ENCODE data around the gene RGL4.

DNA sequence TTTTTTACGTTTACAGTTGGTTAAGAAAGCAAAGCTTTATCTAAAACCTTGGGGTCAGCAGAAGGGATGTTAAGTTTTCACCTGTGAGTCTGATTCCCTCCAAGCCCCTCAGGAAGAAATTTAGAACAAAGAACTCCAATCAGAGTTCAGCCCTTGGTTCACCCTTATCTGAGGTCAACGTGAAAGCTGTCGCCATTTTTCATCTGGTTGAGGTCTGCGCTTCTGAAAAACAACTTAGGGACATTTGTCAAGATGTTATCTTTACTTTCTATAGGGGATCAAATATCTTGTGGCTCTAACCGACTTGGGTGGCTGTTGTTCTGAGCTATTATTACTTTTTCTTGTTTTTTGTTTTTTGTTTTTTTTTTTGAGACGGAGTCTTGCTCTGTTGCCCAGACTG is 30.0 kb downstream of the RGL4 start:
- TF ChIP-seq POLR2AphosphoS5 (IDR thresholded peaks at IDR 0.05; ENCODE audit: low read depth) (no peak), EZH2 (IDR thresholded peaks at IDR 0.05; ENCODE audit: low read depth, unreplicated experiment) (no peak), EZH2phosphoT487 (IDR thresholded peaks at IDR 0.05; ENCODE audit: unreplicated experiment) (no peak), JUNB (IDR thresholded peaks at IDR 0.05; ENCODE audit: unreplicated experiment) (no peak), CREB1 (CRISPR knock-in tag; IDR thresholded peaks at IDR 0.05; ENCODE audit: low read depth) (no peak), NANOG (IDR thresholded peaks at IDR 0.05; ENCODE audit: borderline replicate concordance) (no peak), ZNF331 (CRISPR knock-in tag; IDR thresholded peaks at IDR 0.05; ENCODE audit: low read depth) (no peak), ZNF114 (CRISPR knock-in tag; IDR thresholded peaks at IDR 0.05) (no peak), STAT1 (IDR thresholded peaks at IDR 0.05; ENCODE audit: unreplicated experiment) (no peak)
- TF ChIP-seq, protein P1, sequence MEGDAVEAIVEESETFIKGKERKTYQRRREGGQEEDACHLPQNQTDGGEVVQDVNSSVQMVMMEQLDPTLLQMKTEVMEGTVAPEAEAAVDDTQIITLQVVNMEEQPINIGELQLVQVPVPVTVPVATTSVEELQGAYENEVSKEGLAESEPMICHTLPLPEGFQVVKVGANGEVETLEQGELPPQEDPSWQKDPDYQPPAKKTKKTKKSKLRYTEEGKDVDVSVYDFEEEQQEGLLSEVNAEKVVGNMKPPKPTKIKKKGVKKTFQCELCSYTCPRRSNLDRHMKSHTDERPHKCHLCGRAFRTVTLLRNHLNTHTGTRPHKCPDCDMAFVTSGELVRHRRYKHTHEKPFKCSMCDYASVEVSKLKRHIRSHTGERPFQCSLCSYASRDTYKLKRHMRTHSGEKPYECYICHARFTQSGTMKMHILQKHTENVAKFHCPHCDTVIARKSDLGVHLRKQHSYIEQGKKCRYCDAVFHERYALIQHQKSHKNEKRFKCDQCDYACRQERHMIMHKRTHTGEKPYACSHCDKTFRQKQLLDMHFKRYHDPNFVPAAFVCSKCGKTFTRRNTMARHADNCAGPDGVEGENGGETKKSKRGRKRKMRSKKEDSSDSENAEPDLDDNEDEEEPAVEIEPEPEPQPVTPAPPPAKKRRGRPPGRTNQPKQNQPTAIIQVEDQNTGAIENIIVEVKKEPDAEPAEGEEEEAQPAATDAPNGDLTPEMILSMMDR (conservative IDR thresholded peaks at IDR 0.05; ENCODE audit: low read depth in 2 of 2) = no peak
- TF ChIP-seq, protein P2, sequence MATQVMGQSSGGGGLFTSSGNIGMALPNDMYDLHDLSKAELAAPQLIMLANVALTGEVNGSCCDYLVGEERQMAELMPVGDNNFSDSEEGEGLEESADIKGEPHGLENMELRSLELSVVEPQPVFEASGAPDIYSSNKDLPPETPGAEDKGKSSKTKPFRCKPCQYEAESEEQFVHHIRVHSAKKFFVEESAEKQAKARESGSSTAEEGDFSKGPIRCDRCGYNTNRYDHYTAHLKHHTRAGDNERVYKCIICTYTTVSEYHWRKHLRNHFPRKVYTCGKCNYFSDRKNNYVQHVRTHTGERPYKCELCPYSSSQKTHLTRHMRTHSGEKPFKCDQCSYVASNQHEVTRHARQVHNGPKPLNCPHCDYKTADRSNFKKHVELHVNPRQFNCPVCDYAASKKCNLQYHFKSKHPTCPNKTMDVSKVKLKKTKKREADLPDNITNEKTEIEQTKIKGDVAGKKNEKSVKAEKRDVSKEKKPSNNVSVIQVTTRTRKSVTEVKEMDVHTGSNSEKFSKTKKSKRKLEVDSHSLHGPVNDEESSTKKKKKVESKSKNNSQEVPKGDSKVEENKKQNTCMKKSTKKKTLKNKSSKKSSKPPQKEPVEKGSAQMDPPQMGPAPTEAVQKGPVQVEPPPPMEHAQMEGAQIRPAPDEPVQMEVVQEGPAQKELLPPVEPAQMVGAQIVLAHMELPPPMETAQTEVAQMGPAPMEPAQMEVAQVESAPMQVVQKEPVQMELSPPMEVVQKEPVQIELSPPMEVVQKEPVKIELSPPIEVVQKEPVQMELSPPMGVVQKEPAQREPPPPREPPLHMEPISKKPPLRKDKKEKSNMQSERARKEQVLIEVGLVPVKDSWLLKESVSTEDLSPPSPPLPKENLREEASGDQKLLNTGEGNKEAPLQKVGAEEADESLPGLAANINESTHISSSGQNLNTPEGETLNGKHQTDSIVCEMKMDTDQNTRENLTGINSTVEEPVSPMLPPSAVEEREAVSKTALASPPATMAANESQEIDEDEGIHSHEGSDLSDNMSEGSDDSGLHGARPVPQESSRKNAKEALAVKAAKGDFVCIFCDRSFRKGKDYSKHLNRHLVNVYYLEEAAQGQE (IDR thresholded peaks at IDR 0.05; ENCODE audit: unreplicated experiment) = no peak
- TF ChIP-seq, protein P3, sequence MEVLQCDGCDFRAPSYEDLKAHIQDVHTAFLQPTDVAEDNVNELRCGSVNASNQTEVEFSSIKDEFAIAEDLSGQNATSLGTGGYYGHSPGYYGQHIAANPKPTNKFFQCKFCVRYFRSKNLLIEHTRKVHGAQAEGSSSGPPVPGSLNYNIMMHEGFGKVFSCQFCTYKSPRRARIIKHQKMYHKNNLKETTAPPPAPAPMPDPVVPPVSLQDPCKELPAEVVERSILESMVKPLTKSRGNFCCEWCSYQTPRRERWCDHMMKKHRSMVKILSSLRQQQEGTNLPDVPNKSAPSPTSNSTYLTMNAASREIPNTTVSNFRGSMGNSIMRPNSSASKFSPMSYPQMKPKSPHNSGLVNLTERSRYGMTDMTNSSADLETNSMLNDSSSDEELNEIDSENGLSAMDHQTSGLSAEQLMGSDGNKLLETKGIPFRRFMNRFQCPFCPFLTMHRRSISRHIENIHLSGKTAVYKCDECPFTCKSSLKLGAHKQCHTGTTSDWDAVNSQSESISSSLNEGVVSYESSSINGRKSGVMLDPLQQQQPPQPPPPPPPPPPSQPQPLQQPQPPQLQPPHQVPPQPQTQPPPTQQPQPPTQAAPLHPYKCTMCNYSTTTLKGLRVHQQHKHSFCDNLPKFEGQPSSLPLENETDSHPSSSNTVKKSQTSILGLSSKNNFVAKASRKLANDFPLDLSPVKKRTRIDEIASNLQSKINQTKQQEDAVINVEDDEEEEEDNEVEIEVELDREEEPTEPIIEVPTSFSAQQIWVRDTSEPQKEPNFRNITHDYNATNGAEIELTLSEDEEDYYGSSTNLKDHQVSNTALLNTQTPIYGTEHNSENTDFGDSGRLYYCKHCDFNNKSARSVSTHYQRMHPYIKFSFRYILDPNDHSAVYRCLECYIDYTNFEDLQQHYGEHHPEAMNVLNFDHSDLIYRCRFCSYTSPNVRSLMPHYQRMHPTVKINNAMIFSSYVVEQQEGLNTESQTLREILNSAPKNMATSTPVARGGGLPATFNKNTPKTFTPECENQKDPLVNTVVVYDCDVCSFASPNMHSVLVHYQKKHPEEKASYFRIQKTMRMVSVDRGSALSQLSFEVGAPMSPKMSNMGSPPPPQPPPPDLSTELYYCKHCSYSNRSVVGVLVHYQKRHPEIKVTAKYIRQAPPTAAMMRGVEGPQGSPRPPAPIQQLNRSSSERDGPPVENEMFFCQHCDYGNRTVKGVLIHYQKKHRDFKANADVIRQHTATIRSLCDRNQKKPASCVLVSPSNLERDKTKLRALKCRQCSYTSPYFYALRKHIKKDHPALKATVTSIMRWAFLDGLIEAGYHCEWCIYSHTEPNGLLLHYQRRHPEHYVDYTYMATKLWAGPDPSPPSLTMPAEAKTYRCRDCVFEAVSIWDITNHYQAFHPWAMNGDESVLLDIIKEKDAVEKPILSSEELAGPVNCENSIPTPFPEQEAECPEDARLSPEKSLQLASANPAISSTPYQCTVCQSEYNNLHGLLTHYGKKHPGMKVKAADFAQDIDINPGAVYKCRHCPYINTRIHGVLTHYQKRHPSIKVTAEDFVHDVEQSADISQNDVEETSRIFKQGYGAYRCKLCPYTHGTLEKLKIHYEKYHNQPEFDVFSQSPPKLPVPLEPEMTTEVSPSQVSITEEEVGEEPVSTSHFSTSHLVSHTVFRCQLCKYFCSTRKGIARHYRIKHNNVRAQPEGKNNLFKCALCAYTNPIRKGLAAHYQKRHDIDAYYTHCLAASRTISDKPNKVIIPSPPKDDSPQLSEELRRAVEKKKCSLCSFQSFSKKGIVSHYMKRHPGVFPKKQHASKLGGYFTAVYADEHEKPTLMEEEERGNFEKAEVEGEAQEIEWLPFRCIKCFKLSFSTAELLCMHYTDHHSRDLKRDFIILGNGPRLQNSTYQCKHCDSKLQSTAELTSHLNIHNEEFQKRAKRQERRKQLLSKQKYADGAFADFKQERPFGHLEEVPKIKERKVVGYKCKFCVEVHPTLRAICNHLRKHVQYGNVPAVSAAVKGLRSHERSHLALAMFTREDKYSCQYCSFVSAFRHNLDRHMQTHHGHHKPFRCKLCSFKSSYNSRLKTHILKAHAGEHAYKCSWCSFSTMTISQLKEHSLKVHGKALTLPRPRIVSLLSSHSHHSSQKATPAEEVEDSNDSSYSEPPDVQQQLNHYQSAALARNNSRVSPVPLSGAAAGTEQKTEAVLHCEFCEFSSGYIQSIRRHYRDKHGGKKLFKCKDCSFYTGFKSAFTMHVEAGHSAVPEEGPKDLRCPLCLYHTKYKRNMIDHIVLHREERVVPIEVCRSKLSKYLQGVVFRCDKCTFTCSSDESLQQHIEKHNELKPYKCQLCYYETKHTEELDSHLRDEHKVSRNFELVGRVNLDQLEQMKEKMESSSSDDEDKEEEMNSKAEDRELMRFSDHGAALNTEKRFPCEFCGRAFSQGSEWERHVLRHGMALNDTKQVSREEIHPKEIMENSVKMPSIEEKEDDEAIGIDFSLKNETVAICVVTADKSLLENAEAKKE (CRISPR knock-in tag; IDR thresholded peaks at IDR 0.05) = no peak
- TF ChIP-seq, protein P4, sequence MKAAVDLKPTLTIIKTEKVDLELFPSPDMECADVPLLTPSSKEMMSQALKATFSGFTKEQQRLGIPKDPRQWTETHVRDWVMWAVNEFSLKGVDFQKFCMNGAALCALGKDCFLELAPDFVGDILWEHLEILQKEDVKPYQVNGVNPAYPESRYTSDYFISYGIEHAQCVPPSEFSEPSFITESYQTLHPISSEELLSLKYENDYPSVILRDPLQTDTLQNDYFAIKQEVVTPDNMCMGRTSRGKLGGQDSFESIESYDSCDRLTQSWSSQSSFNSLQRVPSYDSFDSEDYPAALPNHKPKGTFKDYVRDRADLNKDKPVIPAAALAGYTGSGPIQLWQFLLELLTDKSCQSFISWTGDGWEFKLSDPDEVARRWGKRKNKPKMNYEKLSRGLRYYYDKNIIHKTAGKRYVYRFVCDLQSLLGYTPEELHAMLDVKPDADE (IDR thresholded peaks at IDR 0.05) = no peak

All from GM23338 (cell line).